SK-N-MC (cell line): ENCODE results near the gene HIP1.
"Not testable (repeated sequence)": the region's sequence is repeated elsewhere in the genome, so short reads cannot be mapped to it uniquely, and the experiment has no call there.

Experiments
- EZH2 ChIP-seq: fragments of 200-600 bp; sonication (generic); IDR thresholded peaks from one replicate; pipeline ENCODE4 v1.6.1; 2017; ENCODE audit warnings: antibody characterized with exemption
- POLR2AphosphoS5 ChIP-seq: IDR thresholded peaks from 2 replicates; pipeline ENCODE4 v1.6.1; 2012; ENCODE audit warnings: mild to moderate bottlenecking, low read depth, low read length, borderline replicate concordance

GRCh38 chr7:75727351-75727750 is 11.4 kb downstream of the HIP1 start:
- TF ChIP-seq EZH2, POLR2AphosphoS5: not testable (repeated sequence)
